Ascending aorta (tissue), 2 donors: Measurements from ENCODE around the gene DCUN1D2. TPM values are rescaled to one million over a fixed set of nuclear protein-coding genes. Genes with fewer than 3 reads are reported as not detected.

Experiments
- DNase-seq, 2 donors: peaks; one replicate each; pipeline ENCODE4 v3.0.0-alpha.2; 2019; ENCODE audit warnings: low spot score in 2 of 2
- H3K27ac ChIP-seq, 2 donors: fragments of 200-600 bp; sonication (generic); one replicate each; pipeline ENCODE4 v1.5.1; 2016 to 2017; ENCODE audit warnings: mild to moderate bottlenecking in 1 of 2
- H3K27me3 ChIP-seq: fragments of 200-600 bp; sonication (generic); one replicate; pipeline ENCODE4 v1.5.1; 2017
- H3K36me3 ChIP-seq, 2 donors: fragments of 200-600 bp; sonication (generic); one replicate each; pipeline ENCODE4 v1.5.1; 2016
- H3K4me1 ChIP-seq, 2 donors: fragments of 200-600 bp; sonication (generic); one replicate each; pipeline ENCODE4 v1.5.1; 2016 to 2017; ENCODE audit warnings: mild to moderate bottlenecking in 1 of 2
- H3K4me3 ChIP-seq, 2 donors: fragments of 200-600 bp; sonication (generic); one replicate each; pipeline ENCODE4 v1.5.1; 2016 to 2017; ENCODE audit warnings: mild to moderate bottlenecking in 1 of 2
- H3K9me3 ChIP-seq, 2 donors: fragments of 200-600 bp; sonication (generic); one replicate each; pipeline ENCODE4 v1.5.1; 2016
- intact Hi-C: fragments of 100-400 bp; cut with DNase I; formaldehyde crosslinking; loops from one replicate; pipeline ENCODE4 v1.15.1; 2023
- total RNA-seq: library from RNA; depleted of rRNA; stranded (reverse); fragments of >200 nt; gene quantifications from one replicate; pipeline ENCODE4 v1.1.0, GENCODE V29; 2016
- TF ChIP-seq, protein P1 (sequence below), 3 experiments: fragments of 200-600 bp in 2 of 3; fragments of 450-650 bp in 1 of 3; sonication (generic) in 2 of 3; IDR thresholded peaks; one replicate each; pipeline ENCODE4 v1.5.1; 2016 to 2019; ENCODE audit warnings: antibody characterized with exemption in 3 of 3, mild to moderate bottlenecking in 1 of 3, moderate library complexity in 1 of 3

The DCUN1D2 gene
- total RNA-seq, 1 donor from 2014 or later, result 5.9 TPM

DNA sequence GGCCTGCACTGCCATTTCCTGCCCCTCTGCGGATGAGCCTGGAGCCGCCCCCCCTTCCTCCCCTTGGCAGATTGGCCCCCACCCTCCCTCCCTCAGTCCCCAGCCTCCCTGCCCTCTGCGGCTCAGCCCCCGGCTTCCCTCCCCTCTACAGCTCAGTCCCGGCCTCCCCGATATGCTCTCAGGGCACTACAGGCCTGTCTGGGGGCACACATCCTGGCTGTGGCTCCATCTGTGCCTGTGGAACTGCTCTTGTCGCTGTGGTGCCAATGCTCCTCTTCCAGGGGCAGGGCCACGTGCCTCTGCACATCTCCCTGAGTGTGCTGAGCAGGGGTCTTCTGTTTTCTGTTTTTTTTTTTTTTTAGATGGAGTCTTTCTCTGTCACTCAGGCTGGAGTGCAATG lies 76.2 kb downstream of the DCUN1D2 start:
- H3K36me3 ChIP-seq, result no peaks in the 10 kb centered on the region
- H3K27me3 ChIP-seq, result no peaks in the 10 kb centered on the region
- peaks cover 15 to 39% of the 10 kb centered on the region in 2 donors for H3K4me1 ChIP-seq
- no peak for DNase-seq
- TF ChIP-seq, protein P1, sequence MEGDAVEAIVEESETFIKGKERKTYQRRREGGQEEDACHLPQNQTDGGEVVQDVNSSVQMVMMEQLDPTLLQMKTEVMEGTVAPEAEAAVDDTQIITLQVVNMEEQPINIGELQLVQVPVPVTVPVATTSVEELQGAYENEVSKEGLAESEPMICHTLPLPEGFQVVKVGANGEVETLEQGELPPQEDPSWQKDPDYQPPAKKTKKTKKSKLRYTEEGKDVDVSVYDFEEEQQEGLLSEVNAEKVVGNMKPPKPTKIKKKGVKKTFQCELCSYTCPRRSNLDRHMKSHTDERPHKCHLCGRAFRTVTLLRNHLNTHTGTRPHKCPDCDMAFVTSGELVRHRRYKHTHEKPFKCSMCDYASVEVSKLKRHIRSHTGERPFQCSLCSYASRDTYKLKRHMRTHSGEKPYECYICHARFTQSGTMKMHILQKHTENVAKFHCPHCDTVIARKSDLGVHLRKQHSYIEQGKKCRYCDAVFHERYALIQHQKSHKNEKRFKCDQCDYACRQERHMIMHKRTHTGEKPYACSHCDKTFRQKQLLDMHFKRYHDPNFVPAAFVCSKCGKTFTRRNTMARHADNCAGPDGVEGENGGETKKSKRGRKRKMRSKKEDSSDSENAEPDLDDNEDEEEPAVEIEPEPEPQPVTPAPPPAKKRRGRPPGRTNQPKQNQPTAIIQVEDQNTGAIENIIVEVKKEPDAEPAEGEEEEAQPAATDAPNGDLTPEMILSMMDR (IDR thresholded peaks at IDR 0.05), result no peak
- H3K27ac ChIP-seq, result peak overlapping the region; percentile 97
- no peak overlapping the region for H3K4me3 ChIP-seq
- intact Hi-C loops, result loop anchor here (5.0 to 10.0 kb wide), 3 partner anchors 117 to 450 kb away; partner anchors contain the start of genes CUL4A, GAS6, LAMP1 and PCID2
- H3K9me3 ChIP-seq, result no peaks in the 10 kb centered on the region

DNA sequence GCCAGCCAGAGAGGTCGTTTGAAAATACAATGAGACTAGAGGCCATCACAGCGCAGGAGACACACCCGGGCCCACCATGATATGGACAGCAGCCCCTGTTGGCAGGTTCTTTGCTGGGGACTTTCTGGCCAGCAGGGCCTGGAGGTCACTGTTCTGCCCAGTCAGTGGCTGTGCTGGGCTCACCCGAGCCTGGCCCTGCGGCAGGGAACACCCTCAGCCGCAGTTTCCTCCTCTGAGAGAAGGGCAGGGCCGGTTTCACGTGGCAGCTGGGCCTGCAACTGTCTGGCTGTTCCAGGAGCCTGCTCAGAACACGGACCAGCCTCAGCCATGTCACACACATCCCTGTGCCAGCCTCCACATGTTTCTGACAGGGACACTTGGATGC lies 76.6 kb downstream of the DCUN1D2 start:
- DNase-seq, result peak; percentile 70 to 87
- H3K4me1 ChIP-seq, result peaks cover 15 to 39% of the 10 kb centered on the region in 2 donors

DNA sequence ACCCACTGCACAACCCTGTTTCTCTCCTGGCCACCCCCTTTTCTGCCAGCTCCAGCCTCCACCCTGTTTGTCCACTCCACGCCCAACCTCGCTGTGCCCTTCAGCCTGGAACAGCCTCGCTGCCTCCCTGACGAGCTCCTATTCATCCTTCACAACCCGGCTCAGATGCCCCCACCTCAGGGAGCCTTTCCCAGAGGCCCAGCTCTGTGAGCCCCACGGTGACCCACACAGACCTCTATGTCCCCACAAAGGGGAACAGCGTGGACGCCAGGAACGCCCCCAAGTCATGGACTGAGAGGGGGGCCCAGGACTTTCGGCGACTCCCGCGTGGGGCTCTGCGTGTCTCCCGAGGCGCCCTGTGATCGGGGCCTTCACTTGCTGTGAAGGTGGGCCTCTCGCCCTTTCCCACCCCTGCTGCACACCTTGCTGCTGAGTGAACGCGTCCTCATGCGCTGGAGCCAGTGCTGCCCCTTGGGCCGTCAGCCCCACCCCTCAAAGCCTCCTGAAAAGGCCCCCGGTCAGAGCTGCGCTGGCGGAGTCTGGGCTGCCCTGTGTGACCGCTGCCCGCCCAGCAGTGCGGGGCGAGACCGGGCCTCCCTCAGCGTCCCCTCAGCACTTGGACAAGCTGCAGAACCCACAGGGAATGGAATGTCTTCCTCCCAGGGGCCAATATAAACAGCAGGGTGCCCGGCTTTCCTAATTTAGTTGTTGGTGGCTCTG lies 77.2 kb downstream of the DCUN1D2 start:
- Histone ChIP-seq H3K27ac (peak overlapping the region; percentile 97), H3K9me3 (no peaks in the 10 kb centered on the region), H3K36me3 (no peaks in the 10 kb centered on the region), H3K4me3 (peak overlapping the region in 1 of 2 donors; percentile 53), H3K4me1 (peaks cover 15 to 39% of the 10 kb centered on the region in 2 donors), H3K27me3 (no peaks in the 10 kb centered on the region)
- intact Hi-C loops, result loop anchor here (5.0 to 10.0 kb wide), 3 partner anchors 116 to 451 kb away; partner anchors contain the start of genes CUL4A, GAS6, LAMP1 and PCID2
- peak; percentile 33 to 91 for DNase-seq
- TF ChIP-seq, protein P1 (IDR thresholded peaks at IDR 0.05), result no peak

More for the DNA sequence above, 76.6 kb downstream of the DCUN1D2 start:
- H3K27me3 ChIP-seq, result no peaks in the 10 kb centered on the region
- no peak overlapping the region for H3K4me3 ChIP-seq
- no peaks in the 10 kb centered on the region for H3K9me3 ChIP-seq
- no peaks in the 10 kb centered on the region for H3K36me3 ChIP-seq
- peak overlapping the region; percentile 97 for H3K27ac ChIP-seq
- TF ChIP-seq, protein P1 (IDR thresholded peaks at IDR 0.05), result no peak
- intact Hi-C loops, result loop anchor here (5.0 to 10.0 kb wide), 3 partner anchors 117 to 451 kb away; partner anchors contain the start of genes CUL4A, GAS6, LAMP1 and PCID2

DNA sequence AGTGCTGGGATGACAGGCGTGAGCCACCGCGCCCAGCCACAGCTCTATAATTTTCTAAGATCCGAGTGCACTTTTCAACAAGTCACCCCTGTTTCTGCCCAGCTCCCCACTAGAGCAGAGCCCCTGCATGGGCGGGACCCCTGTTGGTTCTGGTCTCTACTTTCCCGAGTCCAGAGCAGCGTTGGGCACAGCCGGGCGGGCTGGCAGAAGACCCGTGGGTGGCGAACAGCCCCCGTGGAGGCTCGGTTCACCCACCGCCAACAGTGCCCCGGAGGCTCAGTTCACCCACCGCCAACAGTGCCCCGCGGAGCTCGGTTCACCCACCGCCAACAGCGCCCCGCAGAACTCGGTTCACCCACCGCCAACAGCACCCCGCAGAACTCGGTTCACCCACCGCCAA lies 78.1 kb downstream of the DCUN1D2 start:
- Histone ChIP-seq H3K4me1 (peaks cover 15 to 39% of the 10 kb centered on the region in 2 donors), H3K27ac (peak overlapping the region; percentile 84 to 97), H3K4me3 (no peak overlapping the region), H3K9me3 (no peaks in the 10 kb centered on the region), H3K36me3 (peaks cover 0 to 4% of the 10 kb centered on the region in 2 donors), H3K27me3 (no peaks in the 10 kb centered on the region)
- TF ChIP-seq, protein P1 (IDR thresholded peaks at IDR 0.05), result no peak
- no peak for DNase-seq
- intact Hi-C loops, result loop anchor here (5.0 to 10.0 kb wide), 3 partner anchors 115 to 452 kb away; partner anchors contain the start of genes CUL4A, GAS6, LAMP1 and PCID2

- DNase-seq, result peak in 1 of 2 donors; percentile 93
- no peaks in the 10 kb centered on the region for H3K27me3 ChIP-seq
Measured at GRCh38 chr13:113411216-113412023, 79.1 kb downstream of the DCUN1D2 start.

More at GRCh38 chr13:113411216-113412023, 79.1 kb downstream of the DCUN1D2 start:
- intact Hi-C loops, result loop anchor here (2.0 to 10.0 kb wide), 4 partner anchors 17 to 453 kb away; partner anchors contain the start of genes CUL4A, GAS6, LAMP1 and PCID2
- Histone ChIP-seq H3K4me1 (peaks cover 15 to 39% of the 10 kb centered on the region in 2 donors), H3K9me3 (no peaks in the 10 kb centered on the region), H3K4me3 (no peak overlapping the region), H3K27ac (peak overlapping the region; percentile 84 to 97), H3K36me3 (peaks cover 5 to 12% of the 10 kb centered on the region in 2 donors)
- TF ChIP-seq, protein P1 (IDR thresholded peaks at IDR 0.05), result no peak
